ENCODE measurements around the gene ALDH1B1.

Gene ALDH1B1

GRCh38 chr9:38355115-38355514, 37.4 kb upstream of the ALDH1B1 start:
- TF ChIP-seq CTCF (IDR thresholded peaks at IDR 0.05; ENCODE audit: low read depth, low read length), result no peak
- TF ChIP-seq MYC (IDR thresholded peaks at IDR 0.05; ENCODE audit: low read depth, low read length), result no peak
- no peak for TF ChIP-seq POLR2A (IDR thresholded peaks at IDR 0.05; ENCODE audit: extremely low read depth, insufficient read length)
- TF ChIP-seq MAX (IDR thresholded peaks at IDR 0.05; ENCODE audit: low read depth, low read length), result no peak
- DNase-seq (ENCODE audit: low read depth), result no peak
- H3K4me3 ChIP-seq (ENCODE audit: low read depth, low read length), result no peak overlapping the region

GRCh38 chr9:38355517-38356120, 36.9 kb upstream of the ALDH1B1 start:
- no peak for DNase-seq (ENCODE audit: low read depth)
- no peak overlapping the region for H3K4me3 ChIP-seq (ENCODE audit: low read depth, low read length)
- no peak for TF ChIP-seq MAX (IDR thresholded peaks at IDR 0.05; ENCODE audit: low read depth, low read length)
- TF ChIP-seq POLR2A (IDR thresholded peaks at IDR 0.05; ENCODE audit: extremely low read depth, insufficient read length), result no peak
- TF ChIP-seq CTCF (IDR thresholded peaks at IDR 0.05; ENCODE audit: low read depth, low read length), result no peak
- no peak for TF ChIP-seq MYC (IDR thresholded peaks at IDR 0.05; ENCODE audit: low read depth, low read length)

GRCh38 chr9:38356851-38357250, 35.7 kb upstream of the ALDH1B1 start:
- DNase-seq (ENCODE audit: low read depth), result no peak
- H3K4me3 ChIP-seq (ENCODE audit: low read depth, low read length), result no peak overlapping the region
- no peak for TF ChIP-seq CTCF (IDR thresholded peaks at IDR 0.05; ENCODE audit: low read depth, low read length)
- no peak for TF ChIP-seq MAX (IDR thresholded peaks at IDR 0.05; ENCODE audit: low read depth, low read length)
- no peak for TF ChIP-seq MYC (IDR thresholded peaks at IDR 0.05; ENCODE audit: low read depth, low read length)
- no peak for TF ChIP-seq POLR2A (IDR thresholded peaks at IDR 0.05; ENCODE audit: extremely low read depth, insufficient read length)

- H3K4me3 ChIP-seq (ENCODE audit: low read depth, low read length), result no peak overlapping the region
- TF ChIP-seq POLR2A (IDR thresholded peaks at IDR 0.05; ENCODE audit: extremely low read depth, insufficient read length), result no peak
- TF ChIP-seq MAX (IDR thresholded peaks at IDR 0.05; ENCODE audit: low read depth, low read length), result no peak
- no peak for TF ChIP-seq MYC (IDR thresholded peaks at IDR 0.05; ENCODE audit: low read depth, low read length)
- no peak for TF ChIP-seq CTCF (IDR thresholded peaks at IDR 0.05; ENCODE audit: low read depth, low read length)
- no peak for DNase-seq (ENCODE audit: low read depth)
Observed at GRCh38 chr9:38357350-38358114, 35.0 kb upstream of the ALDH1B1 start.

GRCh38 chr9:38358390-38359296, 33.9 kb upstream of the ALDH1B1 start:
- no peak for DNase-seq (ENCODE audit: low read depth)
- TF ChIP-seq CTCF (IDR thresholded peaks at IDR 0.05; ENCODE audit: low read depth, low read length), result no peak
- TF ChIP-seq MAX (IDR thresholded peaks at IDR 0.05; ENCODE audit: low read depth, low read length), result no peak
- no peak for TF ChIP-seq MYC (IDR thresholded peaks at IDR 0.05; ENCODE audit: low read depth, low read length)
- H3K4me3 ChIP-seq (ENCODE audit: low read depth, low read length), result no peak overlapping the region
